T-helper 17 cell (primary cell): ENCODE results near the gene LMNB1. TPM values are rescaled to one million over a fixed set of nuclear protein-coding genes. Genes with fewer than 3 reads are reported as not detected.
"Not testable (repeated sequence)": the region's sequence is repeated elsewhere in the genome, so short reads cannot be mapped to it uniquely, and the experiment has no call there.

Experiments used
- ATAC-seq: fragments of 150-1000 bp; cut with Tn5 transposase; 2 replicates; pipeline ENCODE4 v1.10.0; 2021; ENCODE audit warnings: mild to moderate bottlenecking, moderate library complexity
- DNase-seq, 3 donors: peaks; one replicate each; pipeline versions ENCODE4 v3.0.0 to v3.0.0-alpha.2; 2020 to 2021
- H3K9me3 ChIP-seq: one replicate; pipeline ENCODE4 v1.7.0; 2013; ENCODE audit warnings: low read length, mild to moderate bottlenecking; ENCODE audit not compliant: control insufficient read depth, poor library complexity, severe bottlenecking
- H3K27ac Mint-ChIP-seq: one replicate; pipeline ENCODE4 v1.8.0; 2022; ENCODE audit warnings: mild to moderate bottlenecking, moderate library complexity, mixed read lengths
- H3K27me3 Mint-ChIP-seq: one replicate; pipeline ENCODE4 v1.8.0; 2022; ENCODE audit warnings: mixed read lengths
- H3K36me3 Mint-ChIP-seq: one replicate; pipeline ENCODE4 v1.8.0; 2022; ENCODE audit warnings: low read depth, mixed read lengths
- H3K4me1 Mint-ChIP-seq: one replicate; pipeline ENCODE4 v1.8.0; 2022; ENCODE audit warnings: mild to moderate bottlenecking, mixed read lengths
- H3K4me3 Mint-ChIP-seq: one replicate; pipeline ENCODE4 v1.8.0; 2022; ENCODE audit warnings: mild to moderate bottlenecking, moderate library complexity, mixed read lengths
- total RNA-seq, 4 donors: library from RNA in 2 of 4; stranded (reverse) in 2 of 4; gene quantifications; one replicate each; pipeline ENCODE4 v1.2.3 and lab custom pipeline; 2022 to 2026

LMNB1 gene
- total RNA-seq, 2 donors from 2014 or later = 21.6 to 22.2 TPM

DNA sequence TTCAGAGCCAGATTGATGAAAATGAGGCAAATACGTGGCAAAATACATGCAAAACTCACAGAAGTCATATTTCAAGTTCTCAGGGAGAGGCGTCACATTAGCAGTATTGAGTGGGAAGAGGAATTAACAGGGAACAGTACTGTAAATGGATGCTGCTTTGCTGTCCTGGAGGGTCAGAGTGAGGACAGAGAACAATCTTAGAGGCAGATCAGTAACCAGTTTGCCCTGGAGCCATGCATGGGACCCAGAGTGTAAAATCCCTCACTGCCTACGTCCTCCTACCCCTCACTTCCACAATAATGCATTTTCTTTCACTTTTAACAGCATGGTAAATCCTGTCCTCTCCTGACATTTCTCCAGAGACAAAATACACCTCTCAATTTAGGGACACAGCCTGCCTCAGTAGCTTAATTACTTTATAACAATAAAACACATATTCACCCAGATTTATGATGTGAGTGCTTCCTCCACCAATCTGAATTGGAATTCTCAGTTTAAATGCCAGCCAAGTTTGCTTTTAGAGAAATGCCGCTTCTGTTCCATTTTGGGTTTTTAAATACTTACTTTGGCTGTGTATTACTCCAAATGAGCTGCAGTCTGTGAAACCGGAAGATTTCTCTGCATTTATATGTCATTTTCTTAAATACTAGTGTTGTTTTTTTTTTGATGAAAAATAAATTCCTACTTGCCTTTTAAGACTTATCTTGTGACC lies 70.0 kb downstream of the LMNB1 start:
- Mint-ChIP-seq H3K36me3 (peaks cover 2% of the 10 kb centered on the region), H3K4me3 (no peak overlapping the region), H3K27ac (peak overlapping the region; percentile 65), H3K27me3 (no peaks in the 10 kb centered on the region), H3K4me1 (peaks cover 19% of the 10 kb centered on the region)
- ATAC-seq = no peak
- H3K9me3 ChIP-seq = no peaks in the 10 kb centered on the region
- no peak for DNase-seq

DNA sequence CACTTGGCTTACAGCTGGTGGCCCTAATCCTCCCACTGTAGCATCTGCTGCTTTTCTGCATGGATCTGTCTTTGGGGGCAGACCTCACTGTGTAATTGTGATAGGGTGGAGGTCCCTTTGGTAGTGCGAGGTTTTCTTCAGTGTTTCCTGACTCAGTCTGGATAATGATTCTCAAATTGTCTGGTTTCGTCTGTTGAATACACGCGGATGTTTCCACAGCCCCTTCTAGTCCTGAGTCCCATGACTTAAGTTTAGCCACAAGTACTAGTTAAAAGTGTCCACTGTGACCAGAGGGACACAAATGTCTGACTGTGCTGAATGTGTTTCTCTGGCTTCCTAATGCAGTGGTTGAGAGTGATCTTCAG lies 70.5 kb downstream of the LMNB1 start:
- Mint-ChIP-seq H3K27me3 (no peaks in the 10 kb centered on the region), H3K36me3 (peaks cover 2% of the 10 kb centered on the region), H3K4me3 (no peak overlapping the region), H3K4me1 (peaks cover 22% of the 10 kb centered on the region), H3K27ac (peak overlapping the region; percentile 65)
- ATAC-seq = no peak
- no peaks in the 10 kb centered on the region for H3K9me3 ChIP-seq
- no peak for DNase-seq

DNA sequence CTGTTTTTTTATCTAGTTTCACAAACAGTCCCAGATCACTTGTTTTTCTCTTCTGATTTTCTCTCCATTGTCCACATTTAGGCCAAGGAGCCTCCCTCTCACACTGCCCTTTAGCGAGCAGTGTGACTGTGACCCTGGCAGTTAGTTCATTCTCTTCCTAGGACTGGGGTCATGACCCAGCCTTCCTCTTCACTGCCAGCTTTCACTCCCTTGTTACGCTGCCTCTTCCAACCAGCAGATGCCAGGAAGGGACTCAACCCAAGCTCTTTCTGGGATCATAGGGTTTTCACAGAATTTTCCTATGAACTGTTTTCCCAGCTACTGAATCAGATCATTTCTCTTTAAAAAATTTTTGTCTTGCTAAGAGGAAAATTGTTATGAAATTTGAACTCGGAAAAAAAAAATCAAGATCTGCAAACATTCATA lies 70.9 kb downstream of the LMNB1 start:
- Mint-ChIP-seq H3K27me3 (no peaks in the 10 kb centered on the region), H3K36me3 (peaks cover 2% of the 10 kb centered on the region), H3K4me3 (no peak overlapping the region), H3K4me1 (peaks cover 25% of the 10 kb centered on the region), H3K27ac (peak overlapping the region; percentile 62)
- H3K9me3 ChIP-seq = no peaks in the 10 kb centered on the region
- ATAC-seq (no peak), DNase-seq (no peak)

DNA sequence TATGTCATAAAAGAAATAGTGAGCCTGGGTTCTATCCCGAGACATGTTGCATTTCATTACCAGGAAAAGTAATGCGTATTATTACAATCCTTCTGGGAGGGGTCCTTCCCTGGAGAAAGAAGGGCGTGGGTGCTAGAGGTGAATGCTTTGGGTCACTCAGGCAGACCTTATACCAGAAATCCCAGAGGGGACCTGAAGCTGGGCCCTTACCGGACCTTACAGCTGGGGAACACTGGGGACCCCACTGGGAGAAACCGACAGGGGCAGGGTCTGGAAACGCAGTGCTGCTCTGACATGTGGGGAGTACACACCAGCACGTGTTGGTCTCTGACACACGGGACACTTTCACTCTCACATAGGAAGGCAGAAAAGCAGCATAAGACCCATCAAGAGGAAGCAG lies 71.3 kb downstream of the LMNB1 start:
- Mint-ChIP-seq H3K4me1 (peaks cover 28% of the 10 kb centered on the region), H3K27me3 (no peaks in the 10 kb centered on the region), H3K27ac (peak overlapping the region; percentile 62), H3K36me3 (peaks cover 2% of the 10 kb centered on the region), H3K4me3 (no peak overlapping the region)
- no peak for ATAC-seq
- H3K9me3 ChIP-seq = no peaks in the 10 kb centered on the region
- DNase-seq = no peak

DNA sequence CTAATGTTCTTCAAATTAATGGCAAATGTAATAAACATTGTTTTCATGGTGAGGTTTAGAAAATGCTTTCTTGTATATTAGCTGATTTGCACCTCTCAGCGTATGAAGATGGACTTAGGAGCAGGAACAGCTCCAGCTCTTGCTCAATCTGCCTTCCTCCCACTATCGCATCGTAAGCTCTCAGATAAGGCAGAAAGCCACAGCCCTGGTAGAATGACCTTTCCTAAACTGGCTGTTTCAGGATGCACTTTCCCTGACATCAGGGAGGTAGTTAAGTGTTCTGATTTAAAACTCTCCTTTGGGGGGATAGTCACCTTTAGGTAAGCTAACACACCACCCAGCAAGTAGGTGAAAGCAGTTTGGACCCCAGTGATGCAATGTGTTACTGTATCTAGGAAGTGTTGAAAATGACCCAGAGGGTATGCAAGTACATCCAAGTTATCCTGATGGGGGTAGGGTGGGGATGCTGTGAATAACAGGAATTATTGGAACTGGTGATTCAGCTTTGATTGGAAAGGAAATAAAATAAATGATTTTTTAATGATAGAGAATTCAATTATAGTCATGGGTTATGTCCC lies 72.3 kb downstream of the LMNB1 start:
- Mint-ChIP-seq H3K4me3 (no peak overlapping the region), H3K36me3 (no peaks in the 10 kb centered on the region), H3K27me3 (no peaks in the 10 kb centered on the region), H3K27ac (no peak overlapping the region), H3K4me1 (peaks cover 34% of the 10 kb centered on the region)
- H3K9me3 ChIP-seq = no peaks in the 10 kb centered on the region
- DNase-seq (no peak), ATAC-seq (no peak)

DNA sequence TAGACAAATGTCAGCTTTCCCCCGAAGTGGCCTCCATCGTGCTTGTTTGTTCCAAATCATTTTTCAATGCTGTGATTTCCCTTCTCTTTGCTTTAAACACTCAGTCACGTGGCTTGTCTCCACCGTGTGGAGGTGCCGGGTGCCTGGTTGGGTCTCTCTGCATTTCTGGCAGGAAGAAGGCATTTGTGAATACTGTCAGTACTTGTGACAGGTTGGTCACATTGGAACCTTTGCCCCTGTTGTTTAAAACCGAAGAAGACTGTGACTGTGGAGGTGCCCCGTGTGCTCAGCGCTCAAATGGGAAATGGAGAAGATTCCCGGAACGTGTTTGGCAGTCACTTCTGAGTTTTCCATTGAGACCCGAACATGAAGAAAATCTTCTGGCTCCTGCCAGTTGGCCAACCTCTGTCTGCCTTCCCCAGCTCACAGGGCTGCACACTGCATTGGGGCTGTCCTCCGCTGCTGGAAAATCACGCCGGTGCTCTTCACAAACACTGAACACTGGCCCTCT lies 74.6 kb downstream of the LMNB1 start:
- DNase-seq (no peak), ATAC-seq (peak; percentile 27)
- H3K4me1 Mint-ChIP-seq = peaks cover 35% of the 10 kb centered on the region
- no peaks in the 10 kb centered on the region for H3K9me3 ChIP-seq
- peak overlapping the region; percentile 66 for H3K4me3 Mint-ChIP-seq
- H3K27me3 Mint-ChIP-seq = no peaks in the 10 kb centered on the region
- no peaks in the 10 kb centered on the region for H3K36me3 Mint-ChIP-seq
- H3K27ac Mint-ChIP-seq = peak overlapping the region; percentile 96

DNA sequence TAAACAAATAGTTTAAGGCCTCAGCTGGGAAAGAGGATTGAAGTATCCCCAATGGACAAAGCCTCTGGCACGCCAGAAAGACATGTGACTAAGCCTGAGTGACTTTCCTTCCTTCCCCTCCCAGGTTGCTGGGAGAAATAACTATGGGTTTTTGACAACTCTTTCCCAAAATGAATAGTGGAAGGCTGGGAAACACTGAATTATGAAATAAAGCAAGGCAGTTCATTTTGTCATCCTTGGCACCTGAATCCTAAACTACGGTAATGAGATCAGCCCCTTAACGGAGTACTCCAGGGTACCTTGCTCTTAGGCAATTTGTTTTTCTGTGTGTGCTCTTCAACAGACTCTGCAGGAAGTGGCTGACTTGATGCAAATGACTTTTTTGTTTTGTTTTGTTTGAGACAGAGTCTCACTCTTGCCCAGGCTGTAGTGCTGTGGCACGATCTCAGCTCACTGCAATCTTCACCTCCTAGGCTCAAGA lies 75.2 kb downstream of the LMNB1 start:
- Mint-ChIP-seq H3K36me3 (no peaks in the 10 kb centered on the region), H3K4me3 (peak overlapping the region; percentile 94), H3K4me1 (peaks cover 37% of the 10 kb centered on the region), H3K27ac (peak overlapping the region; percentile 96), H3K27me3 (no peaks in the 10 kb centered on the region)
- peak; percentile 81 for ATAC-seq
- H3K9me3 ChIP-seq = no peaks in the 10 kb centered on the region
- no peak for DNase-seq

DNA sequence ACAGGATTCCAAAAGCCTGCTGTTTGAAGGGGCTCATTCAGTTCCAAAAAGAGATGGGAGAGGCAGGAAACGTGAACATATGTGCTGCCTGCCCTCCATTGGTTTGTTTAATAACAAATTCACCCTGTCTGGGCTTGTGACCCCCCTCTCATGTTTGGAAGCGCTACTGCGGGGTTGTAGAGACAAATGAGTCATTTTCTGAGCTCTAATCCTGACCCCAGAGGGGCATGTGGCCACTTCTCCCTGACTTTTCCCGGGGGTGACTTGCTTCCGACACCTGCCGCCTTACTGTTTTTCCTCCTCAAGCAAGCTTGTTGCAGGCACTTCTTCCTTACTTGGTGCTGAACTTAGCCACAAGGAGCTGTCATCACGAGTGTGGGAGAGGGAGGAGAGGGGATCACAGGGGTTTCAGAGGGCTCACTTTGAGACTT lies 75.9 kb downstream of the LMNB1 start:
- ATAC-seq (no peak), DNase-seq (no peak)
- Mint-ChIP-seq H3K36me3 (no peaks in the 10 kb centered on the region), H3K4me3 (peak overlapping the region; percentile 94), H3K4me1 (peaks cover 33% of the 10 kb centered on the region), H3K27ac (peak overlapping the region; percentile 96), H3K27me3 (no peaks in the 10 kb centered on the region)
- H3K9me3 ChIP-seq = no peaks in the 10 kb centered on the region

DNA sequence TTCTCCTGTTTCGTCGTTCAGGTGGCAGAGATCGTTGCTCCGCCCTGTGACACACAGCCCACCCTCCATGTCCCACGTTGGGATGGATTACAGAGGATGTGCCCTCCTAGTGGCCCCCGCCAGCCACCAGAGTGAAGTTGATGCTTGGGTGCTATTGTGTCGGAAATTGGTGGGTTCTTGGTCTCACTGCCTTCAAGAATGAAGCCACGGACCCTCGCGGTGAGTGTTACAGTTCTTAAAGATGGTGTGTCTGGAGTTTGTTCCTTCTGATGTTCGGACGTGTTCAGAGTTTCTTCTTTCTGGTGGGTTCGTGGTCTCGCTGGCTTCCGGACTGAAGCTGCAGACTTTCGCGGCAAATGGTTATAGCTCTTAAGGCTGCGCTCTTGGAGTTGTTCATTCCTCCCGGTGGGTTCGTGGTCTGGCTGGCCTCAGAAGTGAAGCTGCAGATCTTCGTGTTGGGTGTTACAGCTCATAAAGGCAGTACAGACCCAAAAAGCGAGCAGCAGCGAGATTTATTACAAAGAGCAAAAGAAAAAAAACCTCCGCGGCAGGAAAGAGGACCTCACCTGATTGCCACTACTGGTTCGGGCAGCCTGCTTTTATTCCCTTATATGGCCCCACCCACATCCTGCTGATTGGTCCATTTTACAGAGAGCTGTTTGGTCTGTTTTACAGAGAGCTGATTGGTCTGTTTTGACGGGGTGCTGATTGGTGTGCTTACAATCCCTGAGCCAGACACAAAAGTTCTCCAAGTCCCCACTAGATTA lies 76.8 kb downstream of the LMNB1 start:
- H3K9me3 ChIP-seq, H3K27me3 Mint-ChIP-seq, DNase-seq, H3K36me3 Mint-ChIP-seq: not testable (repeated sequence)
- Mint-ChIP-seq H3K4me1 (peaks cover 33% of the 10 kb centered on the region), H3K4me3 (peak overlapping the region; percentile 94), H3K27ac (peak overlapping the region; percentile 96)
- ATAC-seq = peak; percentile 49

DNA sequence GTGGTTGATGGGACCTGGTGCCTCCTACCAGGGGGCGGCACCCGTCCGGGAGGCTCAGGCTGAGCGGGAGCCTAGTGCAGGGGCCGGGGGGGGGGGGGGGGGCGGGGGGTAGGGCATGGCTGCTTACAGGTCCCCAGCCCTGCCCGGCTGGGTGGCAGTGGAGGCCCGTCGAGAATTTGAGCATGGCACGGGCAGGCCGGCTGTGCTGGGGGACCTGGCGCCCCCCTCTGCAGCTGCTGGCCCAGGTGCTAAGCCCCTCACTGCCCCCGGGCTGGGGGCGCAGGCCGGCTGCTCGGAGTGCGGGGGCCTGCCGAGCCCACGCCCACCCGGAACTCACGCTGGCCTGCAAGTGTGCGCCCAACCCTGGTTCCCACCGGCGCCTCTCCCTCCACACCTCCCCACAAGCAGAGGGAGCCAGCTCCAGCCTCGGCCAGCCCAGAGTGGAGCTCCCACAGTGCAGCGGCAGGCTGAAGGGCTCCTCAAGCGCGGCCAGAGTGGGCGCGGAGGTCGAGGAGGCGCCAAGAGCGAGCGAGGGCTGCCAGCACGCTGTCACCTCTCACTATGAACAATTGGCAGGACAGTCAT lies 77.7 kb downstream of the LMNB1 start:
- Mint-ChIP-seq H3K27ac (no peak overlapping the region), H3K4me1 (peaks cover 33% of the 10 kb centered on the region), H3K4me3 (peak overlapping the region; percentile 3), H3K36me3 (no peaks in the 10 kb centered on the region), H3K27me3 (no peaks in the 10 kb centered on the region)
- ATAC-seq (no peak), DNase-seq (no peak)
- H3K9me3 ChIP-seq = no peaks in the 10 kb centered on the region

DNA sequence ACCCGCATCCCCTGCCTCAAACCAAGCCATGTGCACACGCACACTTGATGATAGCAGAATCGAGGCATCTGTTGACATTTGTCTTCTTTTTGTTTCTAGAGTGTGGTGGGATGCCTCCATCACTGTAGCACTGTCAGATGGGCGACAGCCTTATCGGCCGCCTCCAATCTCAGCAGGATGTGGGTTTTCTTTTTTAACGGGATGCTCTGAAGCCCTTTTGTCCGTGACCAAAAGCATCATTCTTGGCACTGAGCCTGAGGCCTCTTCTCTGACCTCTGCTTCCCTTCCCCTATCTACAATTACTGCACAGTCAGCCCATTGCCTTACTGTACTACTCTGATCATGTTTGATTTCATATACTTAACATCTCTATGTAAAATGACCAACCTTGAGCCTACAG lies 78.3 kb downstream of the LMNB1 start:
- no peak for ATAC-seq
- H3K27ac Mint-ChIP-seq = peak overlapping the region; percentile 10

DNA sequence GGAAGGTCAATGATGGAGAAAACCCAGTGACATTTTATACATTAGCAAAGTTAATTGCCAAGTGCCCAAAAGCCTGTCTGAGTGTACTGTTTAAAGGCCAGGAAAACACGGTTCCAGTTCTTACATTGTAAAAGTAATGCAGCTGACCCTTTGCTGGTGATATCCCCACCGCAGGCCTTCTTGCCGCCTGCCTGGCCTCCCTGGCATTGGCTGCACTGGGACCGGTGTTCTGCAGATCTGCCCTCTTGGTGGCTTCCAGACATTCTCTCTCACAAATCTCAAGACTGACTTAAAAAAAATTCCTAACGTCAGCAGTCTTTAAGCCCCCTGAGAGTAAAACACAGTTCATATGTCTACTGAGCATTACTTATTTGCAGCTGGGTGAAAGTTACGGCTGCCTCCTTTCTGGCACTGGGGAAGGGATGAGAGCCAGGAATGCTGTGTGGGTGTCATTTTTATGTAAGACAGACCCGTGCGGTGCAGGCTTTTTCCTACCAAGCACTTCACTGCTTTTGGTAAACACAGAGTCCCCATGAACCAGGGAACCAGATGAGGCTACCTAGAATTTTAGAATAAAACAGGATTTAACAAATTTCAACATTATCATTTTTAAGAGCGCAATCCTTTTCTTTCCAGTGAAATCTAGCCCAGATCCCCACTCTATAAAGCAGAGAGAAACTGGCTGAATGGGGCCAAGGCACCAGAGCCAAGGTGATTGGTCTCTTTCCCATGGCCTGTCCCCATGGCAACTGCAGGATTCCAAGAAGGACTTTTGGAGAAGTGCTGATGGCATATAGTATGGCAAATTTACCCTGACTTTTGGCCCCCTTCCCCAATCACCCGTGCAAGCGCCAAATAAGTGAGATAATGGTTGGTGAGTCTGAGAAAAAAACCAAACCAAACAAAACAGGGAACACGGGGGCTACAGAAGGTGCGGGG lies 80.8 kb downstream of the LMNB1 start:
- H3K9me3 ChIP-seq = no peaks in the 10 kb centered on the region
- H3K4me1 Mint-ChIP-seq = peaks cover 24% of the 10 kb centered on the region
- H3K36me3 Mint-ChIP-seq = no peaks in the 10 kb centered on the region
- no peak overlapping the region for H3K27ac Mint-ChIP-seq
- ATAC-seq (no peak), DNase-seq (no peak)
- no peak overlapping the region for H3K4me3 Mint-ChIP-seq
- no peaks in the 10 kb centered on the region for H3K27me3 Mint-ChIP-seq

More for the DNA sequence above, 78.3 kb downstream of the LMNB1 start:
- DNase-seq = no peak
- Mint-ChIP-seq H3K27me3 (no peaks in the 10 kb centered on the region), H3K4me3 (peak overlapping the region; percentile 3), H3K36me3 (no peaks in the 10 kb centered on the region), H3K4me1 (peaks cover 33% of the 10 kb centered on the region)
- H3K9me3 ChIP-seq = no peaks in the 10 kb centered on the region
